ENCODE results near the gene GALNT9.
"Not testable (repeated sequence)": the region's sequence is repeated elsewhere in the genome, so short reads cannot be mapped to it uniquely, and the experiment has no call there.

GALNT9 gene

GRCh38 chr12:132358241-132359225, 29.1 kb upstream of the GALNT9 start:
- DNase-seq: not testable (repeated sequence)

- DNase-seq: no peak
Measured at GRCh38 chr12:132357623-132358186, 28.3 kb upstream of the GALNT9 start.

GRCh38 chr12:132356691-132357622, 27.6 kb upstream of the GALNT9 start:
- no peak for DNase-seq

GRCh38 chr12:132355742-132356681, 26.6 kb upstream of the GALNT9 start:
- DNase-seq: no peak

- no peak for DNase-seq
Measured at GRCh38 chr12:132354982-132355680, 25.7 kb upstream of the GALNT9 start.

GRCh38 chr12:132354211-132354981, 25.0 kb upstream of the GALNT9 start:
- DNase-seq: no peak

GRCh38 chr12:132353811-132354210, 24.4 kb upstream of the GALNT9 start:
- no peak for DNase-seq

- no peak for DNase-seq
Measured at GRCh38 chr12:132352896-132353800, 23.8 kb upstream of the GALNT9 start.

GRCh38 chr12:132351751-132352495, 22.5 kb upstream of the GALNT9 start:
- no peak for DNase-seq

- DNase-seq: no peak
Measured at GRCh38 chr12:132349501-132350131, 20.2 kb upstream of the GALNT9 start.

- no peak for DNase-seq
Measured at GRCh38 chr12:132348176-132348575, 18.8 kb upstream of the GALNT9 start.

GRCh38 chr12:132347176-132347855, 17.9 kb upstream of the GALNT9 start:
- no peak for DNase-seq

GRCh38 chr12:132346471-132347175, 17.2 kb upstream of the GALNT9 start:
- DNase-seq: no peak

GRCh38 chr12:132345561-132346200, 16.3 kb upstream of the GALNT9 start:
- DNase-seq: no peak

GRCh38 chr12:132345126-132345525, 15.7 kb upstream of the GALNT9 start:
- no peak for DNase-seq

GRCh38 chr12:132344601-132345000, 15.2 kb upstream of the GALNT9 start:
- no peak for DNase-seq
